Measurements from ENCODE around the gene RPS6KC1.
"Not testable (repeated sequence)": the region's sequence is repeated elsewhere in the genome, so short reads cannot be mapped to it uniquely, and the experiment has no call there.

RPS6KC1 gene

DNA sequence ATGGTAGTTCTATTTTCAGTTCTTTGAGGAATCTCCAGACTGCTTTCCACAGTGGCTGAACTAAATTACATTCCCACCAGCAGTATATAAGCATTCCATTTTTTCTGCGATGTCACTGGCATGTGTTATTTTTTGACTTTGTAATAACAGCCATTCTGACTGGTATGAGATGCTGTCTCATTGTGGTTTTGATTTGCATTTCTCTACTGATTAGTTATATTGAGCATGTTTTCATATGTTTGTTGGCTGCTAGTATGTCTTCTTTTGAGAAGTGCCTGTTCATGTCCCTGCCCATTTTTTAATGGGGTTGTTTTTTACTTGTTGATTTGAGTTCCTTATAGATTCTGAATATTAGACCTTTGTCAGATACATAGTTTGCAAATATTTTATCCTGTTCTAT is 87.9 kb downstream of the RPS6KC1 start:
- DNase-seq (no peak), ATAC-seq (no peak)
- Mint-ChIP-seq H3K4me3 (no peak overlapping the region), H3K27me3 (no peaks in the 10 kb centered on the region), H3K4me1 (peaks cover 12% of the 10 kb centered on the region), H3K27ac (no peak overlapping the region), H3K9me3 (peaks cover 0 to 15% of the 10 kb centered on the region in 2 donors)

DNA sequence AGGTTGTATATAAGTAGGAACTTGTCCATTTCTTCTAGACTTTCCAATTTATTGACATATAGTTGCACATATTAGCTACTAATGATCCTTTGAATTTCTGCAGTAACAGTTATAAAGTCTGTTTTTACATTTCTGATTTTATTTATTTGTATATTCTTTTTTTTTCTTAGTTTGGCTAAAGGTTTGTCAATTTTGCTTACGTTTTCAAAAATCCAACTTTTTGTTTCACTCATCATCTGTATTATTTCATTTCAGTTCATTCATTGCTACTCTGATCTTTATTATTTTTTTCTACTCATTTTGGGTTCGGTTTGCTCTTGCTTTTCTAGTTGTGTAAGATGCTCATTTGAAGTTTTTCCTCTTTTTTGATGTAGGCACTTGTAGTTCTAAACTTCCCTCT is 97.9 kb downstream of the RPS6KC1 start:
- no peak for ATAC-seq
- Mint-ChIP-seq H3K27me3 (no peaks in the 10 kb centered on the region), H3K4me1 (no peaks in the 10 kb centered on the region), H3K4me3 (no peak overlapping the region), H3K9me3 (peaks cover 14% of the 10 kb centered on the region in 2 donors), H3K27ac (no peak overlapping the region)
- no peak for DNase-seq

DNA sequence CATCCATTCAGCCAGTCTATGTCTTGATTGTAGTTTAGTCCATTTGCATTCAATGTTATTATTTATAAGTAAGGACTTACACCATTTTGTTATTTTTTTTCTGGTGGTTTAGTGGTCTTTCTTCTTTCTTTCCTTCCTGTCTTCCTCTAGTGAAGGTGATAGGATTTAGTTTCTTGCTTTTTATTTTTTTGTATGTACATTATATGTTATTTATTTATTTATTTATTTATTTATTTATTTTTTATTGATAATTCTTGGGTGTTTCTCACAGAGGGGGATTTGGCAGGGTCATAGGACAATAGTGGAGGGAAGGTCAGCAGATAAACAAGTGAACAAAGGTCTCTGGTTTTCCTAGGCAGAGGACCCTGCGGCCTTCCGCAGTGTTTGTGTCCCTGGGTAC is 99.0 kb downstream of the RPS6KC1 start:
- H3K4me1 Mint-ChIP-seq, H3K27ac Mint-ChIP-seq, H3K27me3 Mint-ChIP-seq, DNase-seq, ATAC-seq, H3K4me3 Mint-ChIP-seq: not testable (repeated sequence)
- H3K9me3 Mint-ChIP-seq: peaks cover 14 to 15% of the 10 kb centered on the region in 2 donors

DNA sequence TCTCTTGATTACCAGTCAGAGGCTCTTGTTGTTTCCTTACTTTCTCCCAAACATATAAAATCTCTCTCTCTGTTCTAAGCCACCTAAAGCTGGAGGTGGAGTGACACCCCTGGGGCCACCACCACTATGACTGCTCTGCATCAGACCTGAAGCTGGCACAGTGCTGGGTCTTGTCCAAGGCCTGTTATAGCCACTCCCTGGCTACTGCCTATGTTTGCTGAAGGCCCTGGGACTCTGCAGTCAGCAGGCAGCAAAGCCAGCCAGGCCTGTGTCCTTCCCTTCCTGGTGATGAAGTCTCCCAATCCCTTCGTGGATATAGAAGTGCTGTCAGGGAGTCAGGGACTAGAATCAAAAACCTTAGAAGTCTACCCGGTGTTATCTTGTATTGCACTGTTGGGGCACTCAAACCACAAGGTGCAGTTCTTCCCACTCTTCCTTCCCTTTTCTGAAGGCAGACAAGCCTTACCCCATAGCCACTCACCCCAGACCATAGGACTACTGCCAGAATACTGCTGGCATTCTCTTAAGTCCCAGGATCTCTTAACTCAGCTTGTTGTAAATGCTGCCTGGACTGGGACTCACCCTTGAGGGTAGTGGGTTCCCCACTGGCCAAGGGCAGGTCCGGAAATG is 103.1 kb downstream of the RPS6KC1 start:
- H3K4me3 Mint-ChIP-seq: no peak overlapping the region
- H3K27me3 Mint-ChIP-seq: no peaks in the 10 kb centered on the region
- DNase-seq (no peak), ATAC-seq (no peak)
- H3K27ac Mint-ChIP-seq: no peak overlapping the region
- H3K9me3 Mint-ChIP-seq: peaks cover 12 to 16% of the 10 kb centered on the region in 2 donors
- no peaks in the 10 kb centered on the region for H3K4me1 Mint-ChIP-seq

DNA sequence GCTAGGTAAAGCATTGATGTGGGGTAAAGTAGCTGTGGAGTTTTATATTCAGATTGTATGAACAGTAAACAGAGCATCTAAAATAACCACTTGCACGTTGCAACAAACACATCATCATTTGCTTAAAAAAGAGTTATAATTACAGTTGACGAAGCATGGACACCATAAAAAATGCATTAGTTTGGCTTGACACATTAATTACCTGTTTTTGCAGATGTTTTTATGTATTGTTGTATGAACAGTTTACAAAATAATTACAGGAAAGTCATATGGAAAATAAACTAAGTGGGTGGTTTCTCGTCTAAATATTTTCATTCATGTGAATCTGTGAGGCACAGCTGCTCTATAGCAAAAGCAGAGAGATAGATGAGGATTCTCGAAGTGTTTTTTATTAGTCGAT is 108.3 kb downstream of the RPS6KC1 start:
- DNase-seq (no peak), ATAC-seq (no peak)
- Mint-ChIP-seq H3K9me3 (peaks cover 9 to 13% of the 10 kb centered on the region in 2 donors), H3K27me3 (no peaks in the 10 kb centered on the region), H3K27ac (no peak overlapping the region), H3K4me1 (no peaks in the 10 kb centered on the region), H3K4me3 (no peak overlapping the region)

DNA sequence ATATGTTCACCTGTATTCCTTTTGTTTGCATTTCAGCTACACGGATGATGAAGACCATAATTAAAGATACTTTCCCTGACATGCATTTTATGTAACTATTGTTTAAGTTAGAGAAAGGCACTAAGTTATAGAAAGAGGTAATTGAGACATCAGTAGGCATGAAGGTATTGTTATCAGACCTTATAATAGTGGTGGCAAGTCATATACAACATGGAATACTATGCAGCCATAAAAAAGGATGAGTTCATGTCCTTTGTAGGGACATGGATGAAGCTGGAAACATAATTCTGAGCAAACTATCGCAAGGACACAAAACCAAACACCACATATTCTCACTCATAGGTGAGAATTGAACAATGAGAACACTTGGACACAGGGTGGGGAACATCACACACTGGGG is 109.4 kb downstream of the RPS6KC1 start:
- not testable (repeated sequence) for DNase-seq, H3K4me1 Mint-ChIP-seq, H3K27me3 Mint-ChIP-seq, H3K9me3 Mint-ChIP-seq, H3K27ac Mint-ChIP-seq, ATAC-seq, H3K4me3 Mint-ChIP-seq

DNA sequence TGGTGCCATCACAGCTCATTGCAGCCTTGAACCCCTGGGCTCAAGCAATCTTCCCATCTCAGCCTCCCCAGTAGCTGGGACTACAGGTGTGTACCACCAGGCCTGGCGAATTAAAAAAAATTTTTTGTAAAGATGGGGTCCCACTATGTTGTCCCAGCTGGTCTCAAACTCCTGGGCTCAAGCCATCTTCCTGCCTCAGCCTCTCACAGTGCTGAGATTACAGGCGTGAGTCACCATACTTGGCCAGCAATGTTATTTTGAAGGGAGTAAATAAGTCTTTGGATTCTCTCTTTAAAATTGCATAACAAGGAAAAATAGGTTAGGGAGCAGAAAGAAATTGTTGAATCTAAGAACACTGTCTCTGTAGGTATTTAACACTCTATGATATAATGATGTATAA is 111.3 kb downstream of the RPS6KC1 start:
- no peaks in the 10 kb centered on the region for H3K9me3 Mint-ChIP-seq
- H3K4me3 Mint-ChIP-seq: no peak overlapping the region
- H3K27ac Mint-ChIP-seq: no peak overlapping the region
- no peak for ATAC-seq
- no peak for DNase-seq
- H3K4me1 Mint-ChIP-seq: no peaks in the 10 kb centered on the region
- no peaks in the 10 kb centered on the region for H3K27me3 Mint-ChIP-seq

DNA sequence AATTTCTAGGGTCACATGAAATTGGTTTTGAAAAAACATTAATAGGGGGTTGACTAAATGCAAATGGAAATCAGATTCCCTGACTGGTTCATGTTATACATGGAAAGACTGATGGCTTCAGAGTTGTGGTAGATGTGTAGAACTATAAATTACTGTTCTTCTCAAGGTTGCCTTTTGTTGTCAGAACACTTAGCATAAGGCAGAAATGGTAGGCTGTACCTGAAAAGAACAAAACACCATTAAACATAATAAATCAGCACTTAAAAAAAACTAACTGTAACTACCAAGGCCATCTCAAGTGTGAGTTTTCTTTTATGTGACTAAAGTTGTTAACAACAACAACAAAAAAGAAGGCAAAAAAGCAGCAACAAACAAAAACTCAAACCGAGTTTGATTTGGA is 111.8 kb downstream of the RPS6KC1 start:
- ATAC-seq (no peak), DNase-seq (no peak)
- peak overlapping the region in 1 of 2 donors; percentile 55 for H3K27ac Mint-ChIP-seq
- no peaks in the 10 kb centered on the region for H3K27me3 Mint-ChIP-seq
- H3K9me3 Mint-ChIP-seq: no peaks in the 10 kb centered on the region
- no peak overlapping the region for H3K4me3 Mint-ChIP-seq
- no peaks in the 10 kb centered on the region for H3K4me1 Mint-ChIP-seq

DNA sequence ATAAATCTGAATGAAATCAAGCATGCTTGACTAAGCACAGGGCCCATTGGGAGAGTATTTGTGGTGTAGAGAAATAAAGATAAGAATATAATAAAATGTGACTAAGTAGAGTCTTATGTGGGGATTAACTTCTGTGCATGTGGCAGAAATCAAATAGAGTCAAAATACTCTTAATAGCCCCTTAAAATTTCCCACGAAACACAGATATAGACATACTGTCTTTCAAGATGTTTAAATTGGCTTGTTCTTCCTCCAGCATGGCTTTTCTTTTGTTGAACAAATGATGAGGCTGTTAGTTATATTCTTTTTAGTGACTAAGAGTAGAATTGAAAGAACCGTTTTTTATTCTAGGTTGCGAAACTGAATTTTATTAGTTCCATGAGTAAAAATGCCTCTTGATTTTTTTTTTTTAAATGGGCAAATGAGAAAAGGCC is 112.3 kb downstream of the RPS6KC1 start:
- Mint-ChIP-seq H3K27me3 (no peaks in the 10 kb centered on the region), H3K27ac (peak overlapping the region in 1 of 2 donors; percentile 55), H3K9me3 (no peaks in the 10 kb centered on the region), H3K4me1 (no peaks in the 10 kb centered on the region), H3K4me3 (no peak overlapping the region)
- DNase-seq (no peak), ATAC-seq (no peak)

DNA sequence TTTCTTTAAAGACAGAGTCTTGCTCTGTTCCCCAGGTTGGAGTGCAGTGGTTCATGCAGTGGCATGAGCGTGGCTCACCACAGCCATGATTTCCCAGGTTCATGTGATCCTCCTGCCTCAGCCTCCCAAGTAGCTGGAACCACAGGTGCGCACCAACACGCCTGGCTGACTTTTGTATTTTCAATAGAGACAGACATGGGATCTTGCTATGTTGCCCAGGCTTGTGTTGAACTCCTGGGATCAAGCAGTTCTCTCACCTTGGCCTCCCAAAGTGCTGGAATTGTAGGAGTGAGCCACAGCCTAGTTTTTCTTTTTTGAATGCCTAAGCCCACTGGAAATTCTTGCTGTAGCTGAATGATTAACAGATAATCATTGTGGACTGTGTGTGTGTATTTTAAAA is 113.5 kb downstream of the RPS6KC1 start:
- ATAC-seq: no peak

DNA sequence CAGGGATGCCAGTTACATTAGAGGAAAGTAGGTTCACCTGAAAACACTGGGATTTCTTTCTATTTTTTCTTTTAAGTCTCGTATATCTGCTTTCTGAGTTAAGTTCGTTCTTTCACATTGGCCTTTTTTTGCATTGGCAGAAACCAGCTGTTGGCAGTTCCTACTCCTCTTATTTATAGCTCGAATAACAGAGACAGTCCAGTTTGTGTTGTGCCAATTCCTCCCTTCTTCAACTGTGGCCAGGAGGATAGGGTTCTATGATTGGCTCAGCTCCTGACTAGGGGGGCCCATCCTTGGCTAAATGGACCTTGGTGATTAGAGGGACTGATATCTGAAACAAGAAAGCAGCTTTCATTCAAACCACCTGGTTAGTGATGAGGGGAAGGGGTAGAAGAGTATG is 115.8 kb downstream of the RPS6KC1 start:
- H3K4me3 Mint-ChIP-seq: no peak overlapping the region
- no peaks in the 10 kb centered on the region for H3K4me1 Mint-ChIP-seq
- H3K27me3 Mint-ChIP-seq: no peaks in the 10 kb centered on the region
- H3K27ac Mint-ChIP-seq: no peak overlapping the region
- H3K9me3 Mint-ChIP-seq: no peaks in the 10 kb centered on the region
- ATAC-seq (no peak), DNase-seq (no peak)

More for the DNA sequence above, 113.5 kb downstream of the RPS6KC1 start:
- Mint-ChIP-seq H3K27me3 (no peaks in the 10 kb centered on the region), H3K27ac (no peak overlapping the region), H3K4me3 (no peak overlapping the region), H3K4me1 (no peaks in the 10 kb centered on the region), H3K9me3 (no peaks in the 10 kb centered on the region)
- DNase-seq: no peak

DNA sequence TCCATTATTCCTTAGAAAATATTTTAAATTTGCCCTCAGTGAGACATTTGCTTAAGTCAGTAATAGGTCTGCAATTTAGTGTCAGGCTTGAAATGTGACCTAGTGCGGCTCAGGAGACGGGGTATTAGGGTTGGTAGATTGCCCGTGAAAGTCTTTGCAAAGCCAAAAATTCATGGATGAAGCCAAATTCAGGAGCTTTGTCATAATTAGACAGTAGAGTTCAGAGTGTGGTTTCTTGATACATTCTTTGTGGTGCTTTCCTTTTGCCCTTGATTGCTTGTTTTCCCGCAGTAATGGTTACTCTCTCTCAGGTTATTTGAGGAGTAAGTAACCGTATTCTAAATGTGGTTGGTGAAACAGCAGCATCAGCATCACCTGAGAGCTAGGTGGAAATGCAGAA is 120.7 kb downstream of the RPS6KC1 start:
- Mint-ChIP-seq H3K27me3 (no peaks in the 10 kb centered on the region), H3K9me3 (no peaks in the 10 kb centered on the region), H3K4me1 (no peaks in the 10 kb centered on the region), H3K4me3 (no peak overlapping the region), H3K27ac (no peak overlapping the region)
- ATAC-seq (no peak), DNase-seq (no peak)

DNA sequence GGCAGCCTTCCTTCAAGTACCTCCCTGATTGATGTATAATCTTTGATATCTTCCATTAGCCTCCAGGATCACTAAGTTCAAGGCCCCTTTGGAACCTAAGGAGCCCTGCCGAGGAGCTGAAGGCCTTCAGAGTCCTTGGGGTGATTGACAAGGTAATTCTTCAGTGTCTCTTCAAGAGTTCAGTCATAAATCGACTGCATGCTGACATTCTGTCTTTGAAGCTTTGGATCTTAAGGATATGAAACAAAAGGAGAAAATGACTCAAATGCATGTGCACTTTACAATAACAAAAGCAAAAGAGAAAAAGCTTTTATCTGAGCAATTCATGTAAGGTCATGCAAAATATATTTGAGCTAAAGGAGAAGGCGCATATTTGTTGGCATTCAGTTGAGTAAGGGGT is 125.3 kb downstream of the RPS6KC1 start:
- Mint-ChIP-seq H3K4me3 (no peak overlapping the region), H3K27me3 (no peaks in the 10 kb centered on the region), H3K27ac (no peak overlapping the region), H3K9me3 (peaks cover 0 to 7% of the 10 kb centered on the region in 2 donors), H3K4me1 (no peaks in the 10 kb centered on the region)
- DNase-seq: no peak
- no peak for ATAC-seq

DNA sequence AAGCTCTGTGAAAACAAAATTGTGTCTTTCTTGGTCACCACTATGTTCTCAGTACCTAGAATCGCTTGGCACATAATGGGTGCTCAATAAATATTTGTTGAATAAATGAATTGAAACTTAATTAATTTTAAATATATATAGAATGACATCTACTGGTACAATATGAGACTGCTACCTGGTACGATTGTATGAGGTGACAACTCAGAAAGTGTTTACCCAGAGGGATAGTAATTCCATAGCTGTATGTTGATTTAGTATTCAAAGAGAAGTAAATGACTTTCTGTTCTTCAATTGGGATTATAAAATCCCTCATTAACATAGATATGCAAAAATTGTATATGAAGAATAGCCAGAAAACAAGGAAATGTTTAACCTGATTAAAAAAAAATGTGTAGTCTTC is 128.7 kb downstream of the RPS6KC1 start:
- ATAC-seq: no peak
- peaks cover 6 to 18% of the 10 kb centered on the region in 2 donors for H3K9me3 Mint-ChIP-seq
- no peak for DNase-seq
- no peak overlapping the region for H3K4me3 Mint-ChIP-seq
- no peaks in the 10 kb centered on the region for H3K4me1 Mint-ChIP-seq
- no peaks in the 10 kb centered on the region for H3K27me3 Mint-ChIP-seq
- H3K27ac Mint-ChIP-seq: no peak overlapping the region

DNA sequence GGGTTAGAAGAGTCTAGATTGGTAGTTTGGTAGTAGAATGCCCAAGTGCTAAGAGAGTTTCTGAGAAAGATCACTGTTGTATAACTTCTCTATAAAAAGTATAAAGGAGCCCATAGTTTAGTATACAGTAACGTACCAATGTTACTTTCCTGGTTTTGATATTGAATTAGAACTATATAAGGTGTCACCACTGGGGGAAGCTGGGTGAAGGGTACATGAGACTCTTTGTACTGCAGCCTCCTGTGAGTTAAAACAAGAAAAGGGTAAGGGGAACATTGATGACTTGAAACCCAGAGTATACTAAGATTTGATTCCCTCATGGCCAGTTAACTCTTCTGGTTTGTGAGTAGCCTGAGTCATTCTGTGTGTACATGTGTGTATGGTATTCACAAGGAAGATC is 129.8 kb downstream of the RPS6KC1 start:
- Mint-ChIP-seq H3K27me3 (no peaks in the 10 kb centered on the region), H3K4me1 (no peaks in the 10 kb centered on the region), H3K27ac (no peak overlapping the region), H3K9me3 (peaks cover 9 to 27% of the 10 kb centered on the region in 2 donors), H3K4me3 (no peak overlapping the region)
- no peak for DNase-seq
- no peak for ATAC-seq

DNA sequence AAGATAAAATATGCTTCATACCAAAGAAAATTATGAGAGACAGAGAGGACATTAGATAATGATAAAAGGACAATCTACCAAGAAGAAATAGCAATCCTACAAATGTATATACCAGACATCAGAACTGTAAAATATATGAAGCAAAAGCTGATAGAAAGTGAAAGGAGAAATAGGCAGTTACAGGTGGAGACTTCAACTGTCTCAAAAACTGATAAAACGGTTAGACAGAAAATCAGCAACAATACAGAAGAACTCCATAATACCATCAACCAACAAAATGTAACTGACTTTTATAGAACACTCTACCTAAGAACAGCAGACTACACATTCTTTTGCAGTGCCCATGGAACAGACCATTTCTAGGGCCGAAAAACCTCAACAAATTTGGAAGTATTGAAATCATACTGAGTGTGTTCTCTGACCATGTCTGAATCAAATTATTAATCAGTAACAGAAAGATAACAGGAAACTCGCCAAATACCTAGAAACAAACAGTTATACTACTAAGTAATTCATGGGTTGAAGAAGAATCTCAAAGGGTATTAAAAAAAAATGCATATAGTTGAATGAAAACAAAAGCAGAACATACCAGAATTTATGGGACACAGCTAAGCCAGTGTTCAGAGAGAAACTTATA is 132.1 kb downstream of the RPS6KC1 start:
- H3K27me3 Mint-ChIP-seq: no peaks in the 10 kb centered on the region
- H3K4me3 Mint-ChIP-seq: no peak overlapping the region
- ATAC-seq (no peak), DNase-seq (no peak)
- no peak overlapping the region for H3K27ac Mint-ChIP-seq
- no peaks in the 10 kb centered on the region for H3K4me1 Mint-ChIP-seq
- H3K9me3 Mint-ChIP-seq: peaks cover 19 to 38% of the 10 kb centered on the region in 2 donors

DNA sequence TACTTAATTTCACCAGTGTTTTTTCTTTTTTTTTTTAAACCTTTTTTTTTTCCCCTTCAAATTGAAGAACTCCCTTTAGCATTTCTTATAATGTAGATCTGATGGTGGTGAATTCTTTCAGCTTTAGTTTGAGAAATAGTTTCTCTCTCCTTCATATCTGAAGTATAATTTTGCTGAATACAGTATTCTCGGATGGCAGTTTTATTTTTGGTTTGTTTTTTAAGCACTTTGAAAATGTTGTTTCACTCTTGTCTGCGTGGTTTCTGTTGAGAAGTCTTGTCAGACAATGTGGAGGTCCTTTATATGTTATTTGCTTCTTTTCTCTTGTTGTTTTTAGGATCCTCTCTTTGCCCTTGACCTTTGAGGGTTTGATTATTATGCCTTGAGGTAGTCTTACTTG is 135.1 kb downstream of the RPS6KC1 start:
- Mint-ChIP-seq H3K27me3 (no peaks in the 10 kb centered on the region), H3K4me1 (no peaks in the 10 kb centered on the region), H3K27ac (no peak overlapping the region), H3K9me3 (peaks cover 22 to 47% of the 10 kb centered on the region in 2 donors), H3K4me3 (no peak overlapping the region)
- no peak for DNase-seq
- ATAC-seq: no peak

All from stimulated activated naive CD8-positive, alpha-beta T cell treated with anti-CD3 and anti-CD28 coated beads, Interleukin-15, amount 100 ng/mL, for 72 hours (primary cell).